Neutrophil (primary cell): ENCODE data around the gene COL11A1.

Experiments used
- H3K27ac ChIP-seq: fragments of 200-600 bp; sonication (generic); 2 replicates; pipeline ENCODE4 v1.5.1; 2016; ENCODE audit warnings: mild to moderate bottlenecking, moderate library complexity
- H3K27me3 ChIP-seq: fragments of 200-600 bp; sonication (generic); 2 replicates; pipeline ENCODE4 v1.6.0; 2016; ENCODE audit warnings: mild to moderate bottlenecking
- H3K36me3 ChIP-seq: fragments of 200-600 bp; sonication (generic); 2 replicates; pipeline ENCODE4 v1.5.1; 2017
- H3K4me1 ChIP-seq, 2 experiments: fragments of 200-600 bp in 1 of 2; sonication (generic) in 1 of 2; 1 replicate in 1 of 2; 2 replicates in 1 of 2; pipeline versions ENCODE4 v1.5.1 to v1.6.1; 2013 to 2016; ENCODE audit warnings: low read depth in 1 of 2, low read length in 1 of 2, mild to moderate bottlenecking in 1 of 2, moderate library complexity in 1 of 2; ENCODE audit not compliant: control insufficient read depth in 1 of 2, insufficient read depth in 1 of 2
- H3K4me3 ChIP-seq, 2 experiments: fragments of 200-600 bp in 1 of 2; sonication (generic) in 1 of 2; 1 replicate in 1 of 2; 2 replicates in 1 of 2; pipeline ENCODE4 v1.5.1; 2013 to 2016; ENCODE audit warnings: low read depth in 1 of 2, low read length in 1 of 2, mild to moderate bottlenecking in 1 of 2, moderate library complexity in 1 of 2
- H3K9me3 ChIP-seq: fragments of 200-600 bp; sonication (generic); 2 replicates; pipeline ENCODE4 v1.5.1; 2016
- TF ChIP-seq, protein P1 (sequence below): fragments of 200-600 bp; sonication (generic); IDR thresholded peaks from 2 replicates; pipeline ENCODE4 v1.5.1; 2016; ENCODE audit warnings: antibody characterized with exemption

Gene COL11A1

DNA sequence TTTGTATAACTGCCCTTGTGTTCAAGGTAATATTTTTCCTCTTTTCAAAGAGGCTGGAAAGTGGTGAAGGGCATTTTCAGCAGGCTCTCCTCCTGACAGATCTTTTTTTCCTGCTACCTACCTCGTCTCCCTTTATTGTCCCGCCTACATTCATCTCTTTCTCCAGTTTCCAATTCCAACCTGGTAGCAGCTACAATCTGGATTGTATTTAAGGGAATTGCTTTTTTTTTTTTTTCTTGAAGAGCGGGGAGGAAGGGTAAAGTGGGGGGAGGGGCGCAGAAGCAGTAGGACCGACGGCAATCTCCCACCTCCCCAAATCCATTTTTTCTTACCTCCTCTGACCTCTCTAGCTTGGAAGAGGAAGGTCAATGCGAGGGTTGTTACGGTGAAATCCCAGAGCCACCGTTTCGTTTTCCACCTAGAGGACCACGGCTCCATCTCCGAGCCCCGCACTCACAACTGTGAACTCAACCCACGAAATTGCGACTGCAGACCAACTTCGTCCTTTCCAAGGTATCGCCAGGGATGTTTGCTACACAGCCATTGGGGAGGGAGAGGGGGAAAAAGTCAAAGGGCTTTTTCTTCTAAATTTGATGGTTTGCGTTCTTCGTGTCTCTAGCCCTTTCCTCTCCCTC lies 464 bp downstream of the COL11A1 start:
- no peak overlapping the region for H3K4me3 ChIP-seq

DNA sequence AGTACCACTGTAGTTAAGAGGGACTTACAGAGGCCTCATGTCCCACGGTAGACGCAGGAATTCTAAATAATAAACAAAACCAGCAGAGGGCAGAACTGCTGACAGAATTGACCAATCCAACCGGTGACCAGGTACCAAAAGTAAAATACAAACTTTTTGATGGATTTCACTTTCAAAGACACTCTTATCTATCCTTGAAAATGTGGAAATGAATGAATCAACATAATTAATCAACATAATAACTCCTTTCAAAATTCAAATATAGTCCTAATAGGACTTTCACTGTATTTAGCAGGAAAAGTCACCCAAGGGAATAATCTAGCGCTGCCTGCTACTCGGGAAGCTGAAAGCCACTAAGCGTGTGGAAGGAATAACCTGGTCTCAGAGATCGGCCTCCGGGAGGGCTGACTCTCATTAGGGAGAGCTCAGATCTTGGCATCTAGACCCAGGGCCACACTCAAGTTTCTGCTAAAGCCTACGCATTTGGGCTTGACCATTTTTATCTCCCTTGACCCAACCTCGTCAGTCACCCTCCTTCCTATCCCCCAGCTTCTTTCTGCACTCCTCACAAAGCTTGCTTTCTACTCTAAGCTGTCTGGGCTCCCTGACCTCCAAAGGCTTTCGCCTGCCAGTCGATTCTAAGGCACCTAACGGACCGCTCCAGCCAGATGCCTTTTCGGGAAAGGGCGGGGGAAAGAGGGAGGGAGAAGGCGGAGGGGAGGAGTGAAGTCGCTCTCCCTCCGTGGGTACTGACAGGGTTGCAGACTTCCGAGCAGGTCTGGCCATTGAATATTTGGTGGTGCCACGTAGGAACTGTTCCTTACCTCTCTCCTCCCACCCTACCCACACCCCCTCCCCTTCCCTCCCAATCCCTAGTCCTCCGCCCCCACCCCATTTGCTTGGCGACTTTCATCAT lies 1.6 kb downstream of the COL11A1 start:
- H3K27ac ChIP-seq: no peak overlapping the region
- no peak overlapping the region for H3K4me3 ChIP-seq
- no peaks in the 10 kb centered on the region for H3K4me1 ChIP-seq
- peaks cover 45% of the 10 kb centered on the region for H3K27me3 ChIP-seq
- H3K9me3 ChIP-seq: no peaks in the 10 kb centered on the region
- TF ChIP-seq, protein P1, sequence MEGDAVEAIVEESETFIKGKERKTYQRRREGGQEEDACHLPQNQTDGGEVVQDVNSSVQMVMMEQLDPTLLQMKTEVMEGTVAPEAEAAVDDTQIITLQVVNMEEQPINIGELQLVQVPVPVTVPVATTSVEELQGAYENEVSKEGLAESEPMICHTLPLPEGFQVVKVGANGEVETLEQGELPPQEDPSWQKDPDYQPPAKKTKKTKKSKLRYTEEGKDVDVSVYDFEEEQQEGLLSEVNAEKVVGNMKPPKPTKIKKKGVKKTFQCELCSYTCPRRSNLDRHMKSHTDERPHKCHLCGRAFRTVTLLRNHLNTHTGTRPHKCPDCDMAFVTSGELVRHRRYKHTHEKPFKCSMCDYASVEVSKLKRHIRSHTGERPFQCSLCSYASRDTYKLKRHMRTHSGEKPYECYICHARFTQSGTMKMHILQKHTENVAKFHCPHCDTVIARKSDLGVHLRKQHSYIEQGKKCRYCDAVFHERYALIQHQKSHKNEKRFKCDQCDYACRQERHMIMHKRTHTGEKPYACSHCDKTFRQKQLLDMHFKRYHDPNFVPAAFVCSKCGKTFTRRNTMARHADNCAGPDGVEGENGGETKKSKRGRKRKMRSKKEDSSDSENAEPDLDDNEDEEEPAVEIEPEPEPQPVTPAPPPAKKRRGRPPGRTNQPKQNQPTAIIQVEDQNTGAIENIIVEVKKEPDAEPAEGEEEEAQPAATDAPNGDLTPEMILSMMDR: no peak
- H3K36me3 ChIP-seq: no peaks in the 10 kb centered on the region

More for the DNA sequence above, 464 bp downstream of the COL11A1 start:
- H3K4me1 ChIP-seq: no peaks in the 10 kb centered on the region
- no peak overlapping the region for H3K27ac ChIP-seq
- peaks cover 45% of the 10 kb centered on the region for H3K27me3 ChIP-seq
- no peaks in the 10 kb centered on the region for H3K9me3 ChIP-seq
- H3K36me3 ChIP-seq: no peaks in the 10 kb centered on the region
- TF ChIP-seq, protein P1: no peak

DNA sequence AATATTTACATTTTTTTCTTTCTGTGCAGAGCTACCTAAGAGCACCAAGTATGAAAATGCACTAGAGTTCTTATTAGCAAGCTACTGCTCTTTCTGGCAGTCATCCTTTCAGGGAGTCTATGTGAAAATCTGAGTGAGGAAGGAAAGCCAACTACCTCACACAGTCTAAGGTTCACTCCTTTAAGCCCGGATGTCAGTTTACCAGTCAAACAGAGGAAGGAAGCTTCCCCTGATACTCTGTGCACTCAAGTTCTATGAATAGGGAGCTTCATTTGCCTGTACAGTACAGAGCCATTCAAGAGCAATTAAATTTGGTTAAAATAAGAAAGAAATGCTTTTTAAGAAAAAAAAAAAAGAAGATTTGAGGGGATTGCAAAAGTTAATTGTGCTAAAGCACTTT lies 6.9 kb downstream of the COL11A1 start:
- Histone ChIP-seq H3K4me3 (no peak overlapping the region), H3K27me3 (peaks cover 10% of the 10 kb centered on the region), H3K9me3 (no peaks in the 10 kb centered on the region), H3K4me1 (no peaks in the 10 kb centered on the region), H3K36me3 (no peaks in the 10 kb centered on the region), H3K27ac (no peak overlapping the region)
- TF ChIP-seq, protein P1: no peak

DNA sequence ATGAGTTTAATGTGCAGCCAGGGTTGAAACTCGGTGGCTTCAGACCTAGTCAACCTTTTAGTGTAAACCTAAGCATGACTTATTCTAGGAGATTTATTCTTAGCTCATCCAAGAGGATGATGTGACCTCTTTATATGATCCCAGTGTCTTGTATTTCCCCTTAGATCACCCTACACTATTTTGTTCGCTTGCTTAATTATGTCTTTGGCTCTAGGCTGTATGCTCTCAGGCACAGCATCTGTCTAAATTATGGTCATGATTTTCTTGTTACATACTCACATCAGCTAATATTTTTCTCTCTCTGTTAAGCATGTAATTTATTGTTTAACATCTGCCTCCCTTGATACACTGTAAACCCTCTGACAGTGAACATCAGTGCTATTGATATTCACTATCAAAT lies 19.1 kb downstream of the COL11A1 start:
- H3K4me1 ChIP-seq: no peaks in the 10 kb centered on the region
- H3K4me3 ChIP-seq: no peak overlapping the region
- no peaks in the 10 kb centered on the region for H3K9me3 ChIP-seq
- no peak overlapping the region for H3K27ac ChIP-seq
- TF ChIP-seq, protein P1: no peak
- H3K27me3 ChIP-seq: no peaks in the 10 kb centered on the region
- no peaks in the 10 kb centered on the region for H3K36me3 ChIP-seq

DNA sequence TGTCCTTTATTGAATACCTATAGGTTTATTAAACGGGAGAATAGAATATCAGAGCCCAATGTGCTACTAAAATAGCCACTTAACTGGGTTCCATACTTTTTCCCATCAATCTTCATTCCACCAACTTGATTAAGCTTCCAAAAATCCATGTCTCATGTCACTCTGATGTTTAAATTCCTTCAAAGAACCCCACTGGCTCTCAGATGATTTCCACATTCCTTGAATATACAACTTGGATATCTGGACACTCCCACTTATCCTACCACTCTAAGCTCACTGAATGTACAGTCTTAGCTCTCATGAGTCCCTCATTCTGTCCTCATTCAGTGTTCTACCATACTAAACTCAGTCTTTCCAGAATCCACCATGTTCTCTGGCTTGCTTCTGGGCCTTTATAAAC lies 21.1 kb downstream of the COL11A1 start:
- Histone ChIP-seq H3K4me1 (no peaks in the 10 kb centered on the region), H3K9me3 (no peaks in the 10 kb centered on the region), H3K27ac (no peak overlapping the region), H3K27me3 (no peaks in the 10 kb centered on the region), H3K36me3 (no peaks in the 10 kb centered on the region), H3K4me3 (no peak overlapping the region)
- TF ChIP-seq, protein P1: no peak
